ENCODE measurements around the gene FAHD2B. TPM values are rescaled to one million over a fixed set of nuclear protein-coding genes. Genes with fewer than 3 reads are reported as not detected.

FAHD2B gene
- total RNA-seq, 1 donor from 2014 or later, result 13.5 TPM

Other genes with a start within 250 kb of the FAHD2B start
- gene ANKRD39, start 236.9 kb downstream of the FAHD2B start, total RNA-seq, result 12.7 and 12.9 TPM in 2 replicates
- 0.34 and 0.55 TPM in 2 replicates for gene SEMA4C, start 224.8 kb downstream of the FAHD2B start, total RNA-seq
- not detected in 2 replicates for gene FAM178B, start 108.3 kb downstream of the FAHD2B start, total RNA-seq
- 26.7 and 34.5 TPM in 2 replicates for gene ANKRD36, start 18.3 kb upstream of the FAHD2B start, total RNA-seq

Measured in activated B cell treated with CpG ODN at 0.5 μM for 24 hours (primary cell).